ENCODE results near the gene KCNJ6.
"Not testable (repeated sequence)": the region's sequence is repeated elsewhere in the genome, so short reads cannot be mapped to it uniquely, and the experiment has no call there.

KCNJ6 gene

GRCh38 chr21:37916310-37917051, at the start of gene KCNJ6:
Gene KCNJ6 (minus strand): TSS chr21:37916457. CDS start chr21:37840682, 75,775 bp downstream.
- no peak for DNase-seq (ENCODE audit: low read depth in 2 of 2)

GRCh38 chr21:37965088-37965805, 49.0 kb upstream of the KCNJ6 start:
- DNase-seq (ENCODE audit: low read depth in 2 of 2): no peak

DNA sequence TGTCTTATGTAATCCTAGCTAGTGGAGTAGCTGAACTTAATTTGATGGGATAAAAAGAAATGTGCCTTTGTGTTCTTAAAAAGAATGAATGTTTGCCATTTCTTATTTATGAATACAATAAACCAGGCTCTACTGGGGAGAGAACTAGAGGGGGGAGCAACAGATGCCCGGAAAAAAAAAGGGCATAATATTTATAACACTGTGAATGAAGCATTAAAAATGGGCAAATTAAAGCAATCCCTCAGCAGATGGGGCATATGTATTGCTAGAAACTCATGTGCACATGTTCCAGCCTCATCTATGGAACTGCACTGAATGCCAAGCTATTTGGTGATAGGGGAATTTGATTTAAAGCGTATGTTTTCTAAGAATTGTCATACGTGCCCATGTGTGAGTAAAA, 42.3 kb upstream of the KCNJ6 start:
- no peak for DNase-seq (ENCODE audit: low read depth in 2 of 2)

DNA sequence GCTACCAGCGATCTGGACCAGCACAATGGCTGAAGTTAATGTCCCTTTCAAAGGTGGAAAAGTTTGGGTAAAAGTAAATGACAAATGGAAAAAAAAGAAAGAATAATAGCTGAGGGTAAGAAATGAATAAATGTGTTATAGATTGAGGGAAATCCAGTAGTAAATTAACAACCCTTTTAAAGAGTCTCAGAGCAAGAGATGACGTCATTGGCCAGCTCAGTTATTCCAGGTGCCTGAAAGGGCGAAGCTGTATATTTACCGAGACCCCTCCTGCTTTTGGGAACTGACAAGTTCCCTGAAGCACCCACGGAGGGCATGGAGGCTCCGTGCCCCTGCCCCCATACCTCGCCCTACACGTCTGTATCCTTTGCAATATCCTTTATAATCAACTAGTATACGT, 40.5 kb upstream of the KCNJ6 start:
- no peak for DNase-seq (ENCODE audit: low read depth in 2 of 2)

DNA sequence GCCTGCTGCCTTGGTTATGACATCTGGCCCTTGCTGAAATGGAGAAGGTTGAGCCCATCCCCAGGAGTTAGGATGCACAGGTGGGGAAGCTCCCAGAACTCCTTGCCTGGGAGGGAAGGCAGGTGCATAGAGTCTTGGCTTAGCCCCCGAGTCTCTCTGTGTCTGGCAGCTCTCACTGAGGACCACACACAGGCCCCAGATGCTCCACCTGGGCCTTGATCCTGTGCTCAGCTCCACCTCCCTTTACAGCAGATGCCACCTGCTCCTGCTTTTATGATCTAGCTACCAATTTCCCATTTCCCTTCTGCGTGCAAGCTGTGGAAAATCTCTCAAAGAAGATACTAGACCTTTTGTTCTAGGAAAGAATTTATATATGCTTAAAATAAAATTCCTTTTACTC, 28.8 kb upstream of the KCNJ6 start:
- no peak for DNase-seq (ENCODE audit: low read depth in 2 of 2)

- no peak for DNase-seq (ENCODE audit: low read depth in 2 of 2)
These were observed 28.2 kb upstream of the KCNJ6 start for GRCh38 chr21:37944496-37944895.

DNA sequence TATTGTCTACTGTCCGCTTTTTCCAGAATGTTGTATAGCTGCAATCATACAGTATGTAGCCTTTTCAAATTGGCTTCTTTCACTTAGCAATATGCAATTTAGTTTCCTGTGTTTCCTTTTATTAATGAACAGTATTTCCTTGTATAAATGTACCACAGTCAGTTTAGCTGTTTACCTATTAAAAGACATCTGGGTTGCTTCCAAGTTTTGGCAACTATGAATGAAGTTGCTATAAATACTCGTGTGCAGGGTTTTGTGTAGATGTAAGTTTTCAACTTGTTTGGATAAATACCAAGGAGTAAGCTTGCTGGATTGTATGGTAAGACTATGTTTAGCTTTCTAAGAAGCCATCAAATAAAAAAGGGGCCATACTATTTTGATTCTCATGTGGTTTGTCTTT, 24.4 kb upstream of the KCNJ6 start:
- no peak for DNase-seq (ENCODE audit: low read depth in 2 of 2)

GRCh38 chr21:37939838-37940237, 23.6 kb upstream of the KCNJ6 start:
- DNase-seq (ENCODE audit: low read depth in 2 of 2): no peak

- no peak for DNase-seq (ENCODE audit: low read depth in 2 of 2)
These were observed 23.0 kb upstream of the KCNJ6 start for GRCh38 chr21:37939251-37939650.

DNA sequence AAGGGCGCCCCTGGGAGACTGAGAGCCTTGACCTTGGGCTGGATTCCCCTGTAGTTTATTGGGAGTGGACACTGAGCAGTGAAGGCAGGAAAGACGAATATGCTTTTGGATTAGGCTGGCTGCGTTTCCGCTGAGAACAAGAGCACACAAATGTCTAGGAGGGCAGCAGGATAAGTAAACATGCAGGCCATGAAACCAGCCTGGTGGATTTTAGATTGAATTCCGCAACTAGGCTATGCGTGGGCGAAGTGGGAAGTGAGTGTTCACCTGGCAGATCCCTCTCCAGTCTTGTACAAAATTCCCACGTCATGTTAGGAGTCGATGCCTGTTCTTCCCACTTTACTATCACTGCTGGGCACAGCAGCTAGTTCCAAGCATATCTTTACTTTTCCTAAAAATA, 21.4 kb upstream of the KCNJ6 start:
- no peak for DNase-seq (ENCODE audit: low read depth in 2 of 2)

- no peak for DNase-seq (ENCODE audit: low read depth in 2 of 2)
These were observed 19.9 kb upstream of the KCNJ6 start for GRCh38 chr21:37936010-37936785.

- DNase-seq (ENCODE audit: low read depth in 2 of 2): no peak
These were observed 16.7 kb upstream of the KCNJ6 start for GRCh38 chr21:37932936-37933335.

GRCh38 chr21:37927711-37928110, 11.5 kb upstream of the KCNJ6 start:
- no peak for DNase-seq (ENCODE audit: low read depth in 2 of 2)

DNA sequence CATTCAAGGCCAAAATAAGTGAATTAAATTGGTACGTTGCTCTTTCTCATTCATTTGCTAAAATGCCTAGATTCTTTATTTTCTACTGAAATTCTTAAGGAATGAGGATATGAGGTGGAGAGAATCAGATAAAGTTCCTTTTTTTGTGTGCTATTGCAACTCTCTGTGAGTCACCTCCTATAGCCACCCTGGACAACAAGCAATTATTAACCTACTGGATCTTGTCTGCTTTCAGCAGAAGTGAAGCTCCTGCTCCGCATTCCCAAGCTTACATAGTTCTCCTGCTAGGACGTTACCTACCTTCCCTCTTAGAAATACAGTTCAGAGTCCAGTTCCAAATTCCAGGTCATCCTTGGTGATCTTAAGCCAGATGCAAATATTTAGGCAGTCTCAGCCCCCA, 4.8 kb upstream of the KCNJ6 start:
- DNase-seq (ENCODE audit: low read depth in 2 of 2): no peak

GRCh38 chr21:37920302-37920701, 4.0 kb upstream of the KCNJ6 start:
- DNase-seq (ENCODE audit: low read depth in 2 of 2): not testable (repeated sequence)

GRCh38 chr21:37917612-37918011, 1.4 kb upstream of the KCNJ6 start:
- no peak for DNase-seq (ENCODE audit: low read depth in 2 of 2)

DNA sequence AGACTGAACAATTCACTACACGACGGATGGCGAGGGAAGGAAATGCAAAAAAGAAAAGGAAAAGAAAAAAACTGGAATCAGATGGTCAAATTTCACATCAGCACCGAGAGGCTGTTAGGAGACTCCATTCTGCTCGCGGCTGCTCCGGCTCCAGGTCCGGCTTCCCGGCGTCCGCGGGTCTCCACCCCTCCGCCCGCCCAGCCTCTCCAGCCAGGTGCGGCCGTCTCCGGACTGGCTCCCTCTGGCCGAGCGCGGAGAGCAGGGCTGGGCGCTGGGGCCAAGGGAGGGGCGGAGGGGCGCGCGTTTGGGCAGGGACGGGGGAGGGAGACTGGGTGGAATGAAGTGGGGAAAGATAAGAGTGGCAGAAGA, 332 bp downstream of the KCNJ6 start:
- no peak for DNase-seq (ENCODE audit: low read depth in 2 of 2)

DNA sequence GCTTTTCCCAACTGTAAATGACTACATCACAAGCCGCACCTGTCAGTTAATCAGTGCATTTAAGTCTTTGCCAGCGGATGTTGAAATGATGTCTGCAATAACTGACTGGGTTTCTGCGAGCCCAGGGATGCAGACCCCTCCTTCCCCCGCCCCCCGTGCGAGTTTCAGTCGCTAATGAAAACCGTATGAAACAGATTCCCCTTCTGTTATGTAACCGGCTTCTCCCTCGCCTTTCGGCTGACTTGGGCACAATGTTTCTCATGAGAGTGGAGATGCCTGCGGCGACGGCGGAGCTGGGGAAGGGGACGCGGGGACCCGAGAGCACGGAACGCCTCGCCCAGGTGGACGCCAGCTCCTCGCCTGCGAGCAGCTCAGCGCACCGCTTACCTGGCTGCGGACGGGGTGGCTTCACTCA, 753 bp downstream of the KCNJ6 start:
- DNase-seq (ENCODE audit: low read depth in 2 of 2): no peak

DNA sequence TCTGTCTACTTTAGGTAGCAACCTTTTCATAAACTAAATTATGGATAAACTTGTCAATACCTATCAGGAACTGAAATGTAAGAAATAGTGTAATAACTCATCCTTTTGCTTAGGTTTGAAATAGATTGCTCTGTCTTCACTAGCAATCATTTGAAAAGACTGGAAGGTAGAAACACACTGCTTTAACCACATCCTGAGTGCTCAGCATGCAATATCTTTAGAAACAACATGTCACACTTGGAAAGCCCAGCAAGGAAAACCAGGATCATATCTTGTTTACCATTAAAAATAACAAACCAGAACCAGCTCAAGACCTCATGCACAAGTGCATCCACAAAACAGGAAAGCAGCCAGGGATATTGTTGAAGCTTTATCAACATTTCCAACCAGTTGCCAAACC, 3.6 kb downstream of the KCNJ6 start:
- no peak for DNase-seq (ENCODE audit: low read depth in 2 of 2)

- DNase-seq (ENCODE audit: low read depth in 2 of 2): no peak
These were observed 6.3 kb downstream of the KCNJ6 start for GRCh38 chr21:37909936-37910335.

- DNase-seq (ENCODE audit: low read depth in 2 of 2): no peak
These were observed 7.6 kb downstream of the KCNJ6 start for GRCh38 chr21:37908691-37909090.

DNA sequence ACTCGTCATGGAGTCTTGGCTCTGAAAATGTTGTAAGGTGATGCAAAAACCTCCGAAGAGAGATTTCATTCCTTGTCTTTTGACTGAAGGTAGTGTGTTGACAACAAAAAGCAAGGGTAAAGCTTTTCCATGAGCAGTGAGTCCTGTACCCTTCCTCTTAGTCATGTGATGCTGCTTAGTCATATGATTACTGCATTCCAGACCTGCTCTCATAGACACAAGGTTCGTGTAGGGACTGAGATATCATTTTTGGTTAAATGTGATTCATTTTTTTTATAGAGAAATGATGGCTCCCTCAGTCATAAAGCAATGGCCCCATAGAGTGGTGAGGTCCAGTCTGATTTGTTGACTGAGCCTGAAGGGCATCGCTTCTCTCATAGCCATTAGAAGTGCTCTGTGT, 9.2 kb downstream of the KCNJ6 start:
- DNase-seq (ENCODE audit: low read depth in 2 of 2): no peak

DNA sequence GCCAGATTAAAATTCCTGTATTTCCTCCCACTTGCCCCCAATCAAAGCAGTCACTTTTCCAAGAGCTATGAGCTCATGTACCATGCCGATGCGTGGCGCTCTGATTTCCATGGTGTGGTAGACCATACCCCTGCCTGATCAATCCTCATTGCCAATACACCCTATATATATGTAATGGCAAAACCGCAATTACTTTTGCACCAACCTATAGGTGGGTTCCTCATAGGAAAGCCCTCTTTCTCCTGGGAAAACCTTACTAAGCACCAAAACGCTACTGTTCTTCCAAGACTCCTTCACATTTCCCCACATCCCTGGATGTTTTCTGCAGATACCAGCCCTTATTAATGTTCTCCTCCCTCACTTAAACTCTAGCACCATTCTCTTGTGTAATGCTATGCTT, 11.0 kb downstream of the KCNJ6 start:
- no peak for DNase-seq (ENCODE audit: low read depth in 2 of 2)
